ENCODE results near the gene DIP2C. TPM values are rescaled to one million over a fixed set of nuclear protein-coding genes. Genes with fewer than 3 reads are reported as not detected.

DIP2C gene
- 10 to 100 TPM in 1 of 4 donors, 1 to 10 TPM in 3; 3.1 to 13.3 (median 4.7) TPM for polyA plus RNA-seq
- long read RNA-seq, donor 1, full-length matches to known transcripts = 2 of 2 reads
- long read RNA-seq, donor 1, partial matches to known transcripts = 0 of 2 reads
- long read RNA-seq, donor 1, other reads (novel, unspliced or antisense) = 0 of 2 reads
- long read RNA-seq, donor 2 = 0 reads
- long read RNA-seq, donor 3 = 0 reads
- long read RNA-seq, donor 4 = 0 reads
- long read RNA-seq, donor 5 = 0 reads
- long read RNA-seq, donor 6 = 0 reads
- long read RNA-seq, donor 7 = 0 reads
- long read RNA-seq, donor 8 = 0 reads
- long read RNA-seq, donor 9 = 0 reads
- long read RNA-seq, donor 10 = 0 reads

- WGBS, 3 donors = 2 to 4% (median 3%) methylated on average over 34 to 137 of the region's 137 CpGs
- Histone ChIP-seq H3K36me3 (ENCODE audit: control insufficient read depth in 3 of 3, insufficient read depth in 2 of 3, low read depth in 1 of 3, low read length in 3 of 3) (peaks cover 0 to 6% (median 0%) of the 10 kb centered on the region in 3 donors), H3K9me3 (ENCODE audit: control insufficient read depth in 2 of 2, insufficient read depth in 1 of 2, low read depth in 1 of 2, low read length in 1 of 2) (no peaks in the 10 kb centered on the region), H3K27me3 (ENCODE audit: control insufficient read depth in 3 of 3, insufficient read depth in 3 of 3, low read length in 3 of 3) (peaks cover 0 to 2% (median 0%) of the 10 kb centered on the region in 3 donors), H3K4me1 (ENCODE audit: control insufficient read depth in 3 of 3, insufficient read depth in 2 of 3, low read depth in 1 of 3, low read length in 2 of 3) (peaks cover 0 to 10% (median 2%) of the 10 kb centered on the region in 3 donors), H3K27ac (ENCODE audit: low read depth in 1 of 3, low read length in 2 of 3) (peak within 1 kb of the TSS; percentile 21 to 78 (median 68)), H3K4me3 (ENCODE audit: low read depth in 1 of 3, low read length in 3 of 3) (peak within 1 kb of the TSS; percentile 55 to 94 (median 64))
- DNase-seq (peak; percentile 64 to 88), FAIRE-seq (no peak)
Observed at GRCh38 chr10:689452-690371, at the start of gene DIP2C. TSS of gene DIP2C (minus strand) at chr10:689668. CDS start at chr10:689578, 90 bp downstream.

GRCh38 chr10:734481-734880 is 45.0 kb upstream of the DIP2C start:
- Histone ChIP-seq H3K4me3 (ENCODE audit: low read depth in 1 of 3, low read length in 3 of 3) (no peak overlapping the region), H3K36me3 (ENCODE audit: control insufficient read depth in 3 of 3, insufficient read depth in 2 of 3, low read depth in 1 of 3, low read length in 3 of 3) (no peaks in the 10 kb centered on the region), H3K4me1 (ENCODE audit: control insufficient read depth in 3 of 3, insufficient read depth in 2 of 3, low read depth in 1 of 3, low read length in 2 of 3) (no peaks in the 10 kb centered on the region), H3K9me3 (ENCODE audit: control insufficient read depth in 2 of 2, insufficient read depth in 1 of 2, low read depth in 1 of 2, low read length in 1 of 2) (peaks cover 0 to 2% of the 10 kb centered on the region in 2 donors), H3K27ac (ENCODE audit: low read depth in 1 of 3, low read length in 2 of 3) (no peak overlapping the region), H3K27me3 (ENCODE audit: control insufficient read depth in 3 of 3, insufficient read depth in 3 of 3, low read length in 3 of 3) (no peaks in the 10 kb centered on the region)
- DNase-seq = no peak
- WGBS, 3 donors = 72 to 82% (median 77%) methylated on average over 3 of the region's 3 CpGs
- no peak for FAIRE-seq

GRCh38 chr10:733086-733485 is 43.6 kb upstream of the DIP2C start:
- H3K27me3 ChIP-seq (ENCODE audit: control insufficient read depth in 3 of 3, insufficient read depth in 3 of 3, low read length in 3 of 3) = no peaks in the 10 kb centered on the region
- H3K36me3 ChIP-seq (ENCODE audit: control insufficient read depth in 3 of 3, insufficient read depth in 2 of 3, low read depth in 1 of 3, low read length in 3 of 3) = no peaks in the 10 kb centered on the region
- H3K27ac ChIP-seq (ENCODE audit: low read depth in 1 of 3, low read length in 2 of 3) = no peak overlapping the region
- FAIRE-seq (no peak), DNase-seq (no peak)
- H3K4me3 ChIP-seq (ENCODE audit: low read depth in 1 of 3, low read length in 3 of 3) = no peak overlapping the region
- WGBS, 3 donors = 74 to 84% (median 76%) methylated on average over 9 of the region's 9 CpGs
- no peaks in the 10 kb centered on the region for H3K4me1 ChIP-seq (ENCODE audit: control insufficient read depth in 3 of 3, insufficient read depth in 2 of 3, low read depth in 1 of 3, low read length in 2 of 3)
- peaks cover 0 to 2% of the 10 kb centered on the region in 2 donors for H3K9me3 ChIP-seq (ENCODE audit: control insufficient read depth in 2 of 2, insufficient read depth in 1 of 2, low read depth in 1 of 2, low read length in 1 of 2)

GRCh38 chr10:729213-729612 is 39.7 kb upstream of the DIP2C start:
- DNase-seq = no peak
- no peaks in the 10 kb centered on the region for H3K36me3 ChIP-seq (ENCODE audit: control insufficient read depth in 3 of 3, insufficient read depth in 2 of 3, low read depth in 1 of 3, low read length in 3 of 3)
- WGBS, 3 donors = 38 to 74% (median 58%) methylated on average over 8 of the region's 8 CpGs
- H3K27ac ChIP-seq (ENCODE audit: low read depth in 1 of 3, low read length in 2 of 3) = no peak overlapping the region
- no peak for FAIRE-seq
- H3K9me3 ChIP-seq (ENCODE audit: control insufficient read depth in 2 of 2, insufficient read depth in 1 of 2, low read depth in 1 of 2, low read length in 1 of 2) = peaks cover 0 to 4% of the 10 kb centered on the region in 2 donors
- H3K4me1 ChIP-seq (ENCODE audit: control insufficient read depth in 3 of 3, insufficient read depth in 2 of 3, low read depth in 1 of 3, low read length in 2 of 3) = no peaks in the 10 kb centered on the region
- no peaks in the 10 kb centered on the region for H3K27me3 ChIP-seq (ENCODE audit: control insufficient read depth in 3 of 3, insufficient read depth in 3 of 3, low read length in 3 of 3)
- no peak overlapping the region for H3K4me3 ChIP-seq (ENCODE audit: low read depth in 1 of 3, low read length in 3 of 3)

GRCh38 chr10:728603-729002 is 39.1 kb upstream of the DIP2C start:
- H3K9me3 ChIP-seq (ENCODE audit: control insufficient read depth in 2 of 2, insufficient read depth in 1 of 2, low read depth in 1 of 2, low read length in 1 of 2) = peaks cover 0 to 10% of the 10 kb centered on the region in 2 donors
- no peaks in the 10 kb centered on the region for H3K4me1 ChIP-seq (ENCODE audit: control insufficient read depth in 3 of 3, insufficient read depth in 2 of 3, low read depth in 1 of 3, low read length in 2 of 3)
- no peak overlapping the region for H3K4me3 ChIP-seq (ENCODE audit: low read depth in 1 of 3, low read length in 3 of 3)
- FAIRE-seq = no peak
- no peak overlapping the region for H3K27ac ChIP-seq (ENCODE audit: low read depth in 1 of 3, low read length in 2 of 3)
- no peaks in the 10 kb centered on the region for H3K27me3 ChIP-seq (ENCODE audit: control insufficient read depth in 3 of 3, insufficient read depth in 3 of 3, low read length in 3 of 3)
- DNase-seq = peak in 1 of 2 donors; percentile 13
- no peaks in the 10 kb centered on the region for H3K36me3 ChIP-seq (ENCODE audit: control insufficient read depth in 3 of 3, insufficient read depth in 2 of 3, low read depth in 1 of 3, low read length in 3 of 3)
- 48 to 72% (median 63%) methylated on average over 8 of the region's 8 CpGs for WGBS, 3 donors

GRCh38 chr10:727162-727790 is 37.8 kb upstream of the DIP2C start:
- no peak for DNase-seq
- no peak overlapping the region for H3K4me3 ChIP-seq (ENCODE audit: low read depth in 1 of 3, low read length in 3 of 3)
- no peaks in the 10 kb centered on the region for H3K36me3 ChIP-seq (ENCODE audit: control insufficient read depth in 3 of 3, insufficient read depth in 2 of 3, low read depth in 1 of 3, low read length in 3 of 3)
- no peak for FAIRE-seq
- 62 to 69% (median 66%) methylated on average over 15 of the region's 15 CpGs for WGBS, 3 donors
- H3K27ac ChIP-seq (ENCODE audit: low read depth in 1 of 3, low read length in 2 of 3) = no peak overlapping the region
- H3K9me3 ChIP-seq (ENCODE audit: control insufficient read depth in 2 of 2, insufficient read depth in 1 of 2, low read depth in 1 of 2, low read length in 1 of 2) = peaks cover 0 to 15% of the 10 kb centered on the region in 2 donors
- no peaks in the 10 kb centered on the region for H3K27me3 ChIP-seq (ENCODE audit: control insufficient read depth in 3 of 3, insufficient read depth in 3 of 3, low read length in 3 of 3)
- no peaks in the 10 kb centered on the region for H3K4me1 ChIP-seq (ENCODE audit: control insufficient read depth in 3 of 3, insufficient read depth in 2 of 3, low read depth in 1 of 3, low read length in 2 of 3)

- no peak for FAIRE-seq
- 74 to 84% (median 80%) methylated on average over 11 of the region's 11 CpGs for WGBS, 3 donors
- no peak for DNase-seq
- Histone ChIP-seq H3K27me3 (ENCODE audit: control insufficient read depth in 3 of 3, insufficient read depth in 3 of 3, low read length in 3 of 3) (no peaks in the 10 kb centered on the region), H3K36me3 (ENCODE audit: control insufficient read depth in 3 of 3, insufficient read depth in 2 of 3, low read depth in 1 of 3, low read length in 3 of 3) (no peaks in the 10 kb centered on the region), H3K9me3 (ENCODE audit: control insufficient read depth in 2 of 2, insufficient read depth in 1 of 2, low read depth in 1 of 2, low read length in 1 of 2) (peaks cover 0 to 13% of the 10 kb centered on the region in 2 donors), H3K4me3 (ENCODE audit: low read depth in 1 of 3, low read length in 3 of 3) (no peak overlapping the region), H3K4me1 (ENCODE audit: control insufficient read depth in 3 of 3, insufficient read depth in 2 of 3, low read depth in 1 of 3, low read length in 2 of 3) (no peaks in the 10 kb centered on the region), H3K27ac (ENCODE audit: low read depth in 1 of 3, low read length in 2 of 3) (no peak overlapping the region)
Observed at GRCh38 chr10:725786-726185, 36.3 kb upstream of the DIP2C start.

GRCh38 chr10:725302-725701 is 35.8 kb upstream of the DIP2C start:
- H3K4me3 ChIP-seq (ENCODE audit: low read depth in 1 of 3, low read length in 3 of 3) = no peak overlapping the region
- no peak overlapping the region for H3K27ac ChIP-seq (ENCODE audit: low read depth in 1 of 3, low read length in 2 of 3)
- DNase-seq = no peak
- FAIRE-seq = no peak
- no peaks in the 10 kb centered on the region for H3K4me1 ChIP-seq (ENCODE audit: control insufficient read depth in 3 of 3, insufficient read depth in 2 of 3, low read depth in 1 of 3, low read length in 2 of 3)
- no peaks in the 10 kb centered on the region for H3K27me3 ChIP-seq (ENCODE audit: control insufficient read depth in 3 of 3, insufficient read depth in 3 of 3, low read length in 3 of 3)
- 67 to 71% (median 69%) methylated on average over 12 of the region's 12 CpGs for WGBS, 3 donors
- H3K9me3 ChIP-seq (ENCODE audit: control insufficient read depth in 2 of 2, insufficient read depth in 1 of 2, low read depth in 1 of 2, low read length in 1 of 2) = peaks cover 0 to 13% of the 10 kb centered on the region in 2 donors
- H3K36me3 ChIP-seq (ENCODE audit: control insufficient read depth in 3 of 3, insufficient read depth in 2 of 3, low read depth in 1 of 3, low read length in 3 of 3) = no peaks in the 10 kb centered on the region

Measured in small intestine (tissue), 16 donors.